Fibroblast of peridontal ligament (primary cell): ENCODE measurements around the gene CEP43.

Source experiments
- DNase-seq: peaks from one replicate; pipeline ENCODE4 v3.0.0-alpha.2; 2010; ENCODE audit errors: extremely low read depth

The CEP43 gene

GRCh38 chr6:166966268-166966667, 32.9 kb upstream of the CEP43 start:
- DNase-seq, result no peak

- DNase-seq, result peak; percentile 64
Measured at GRCh38 chr6:166969390-166970002, 29.7 kb upstream of the CEP43 start.

- no peak for DNase-seq
Measured at GRCh38 chr6:166970091-166970490, 29.1 kb upstream of the CEP43 start.

- no peak for DNase-seq
Measured at GRCh38 chr6:166970776-166971175, 28.4 kb upstream of the CEP43 start.

- DNase-seq, result no peak
Measured at GRCh38 chr6:166971271-166971670, 27.9 kb upstream of the CEP43 start.

GRCh38 chr6:166972101-166972500, 27.1 kb upstream of the CEP43 start:
- no peak for DNase-seq

- no peak for DNase-seq
Measured at GRCh38 chr6:166976636-166977035, 22.6 kb upstream of the CEP43 start.

GRCh38 chr6:166977621-166978525, 21.3 kb upstream of the CEP43 start:
- peak; percentile 80 for DNase-seq

GRCh38 chr6:166980738-166981137, 18.5 kb upstream of the CEP43 start:
- DNase-seq, result no peak

- no peak for DNase-seq
Measured at GRCh38 chr6:166987448-166987847, 11.7 kb upstream of the CEP43 start.

GRCh38 chr6:166987930-166988329, 11.3 kb upstream of the CEP43 start:
- no peak for DNase-seq

- DNase-seq, result no peak
Measured at GRCh38 chr6:166988674-166989201, 10.5 kb upstream of the CEP43 start.

- DNase-seq, result peak; percentile 69
Measured at GRCh38 chr6:166989427-166990032, 9.7 kb upstream of the CEP43 start.

GRCh38 chr6:166996406-166996805, 2.8 kb upstream of the CEP43 start:
- no peak for DNase-seq

GRCh38 chr6:166997348-166997747, 1.8 kb upstream of the CEP43 start:
- DNase-seq, result no peak

- DNase-seq, result peak; percentile 60
Measured at GRCh38 chr6:166997768-166998255, 1.4 kb upstream of the CEP43 start.

GRCh38 chr6:166998256-166999144, 697 bp upstream of the CEP43 start:
- DNase-seq, result no peak

GRCh38 chr6:166999884-167000253, 672 bp downstream of the CEP43 start:
- no peak for DNase-seq

- DNase-seq, result no peak
Measured at GRCh38 chr6:167000759-167001158, 1.6 kb downstream of the CEP43 start.

- DNase-seq, result no peak
Measured at GRCh38 chr6:167005350-167006159, 6.4 kb downstream of the CEP43 start.

GRCh38 chr6:167007985-167008384, 8.8 kb downstream of the CEP43 start:
- DNase-seq, result no peak
